ENCODE data around the gene RASSF6. TPM values are rescaled to one million over a fixed set of nuclear protein-coding genes. Genes with fewer than 3 reads are reported as not detected.

The RASSF6 gene
- total RNA-seq, 3 donors from 2014 or later, result 15.1 to 41.1 (median 27.1) TPM

- Histone ChIP-seq H3K9me3 (no peaks in the 10 kb centered on the region), H3K4me1 (ENCODE audit: low read depth) (no peaks in the 10 kb centered on the region), H3K4me3 (no peak overlapping the region), H3K36me3 (ENCODE audit: low read depth) (no peaks in the 10 kb centered on the region)
- TF ChIP-seq CTCF (IDR thresholded peaks at IDR 0.05), result no peak
- ATAC-seq (no peak), DNase-seq (no peak)
- intact Hi-C loops (cut with DNase I, micrococcal nuclease), result no loop called here
Measured at GRCh38 chr4:73523126-73523525, 97.1 kb downstream of the RASSF6 start.

Other genes with a start within 250 kb of the RASSF6 start
- gene ALB, start 216.1 kb downstream of the RASSF6 start, total RNA-seq, result 1 to 10 TPM in 1 of 3 donors, not detected in 2; 8.2 TPM
- not detected for gene AFP, start 184.2 kb downstream of the RASSF6 start, total RNA-seq
- gene AFM, start 138.7 kb downstream of the RASSF6 start, total RNA-seq, result not detected
- gene CXCL8, start 120.1 kb upstream of the RASSF6 start, total RNA-seq, result 10 to 100 TPM in 1 of 3 donors, under 1 TPM in 2; 0.73 to 44.6 (median 0.78) TPM
- gene CXCL6, start 216.2 kb upstream of the RASSF6 start, total RNA-seq, result under 1 TPM in 2 of 3 donors, not detected in 1; 0.19 to 0.22 TPM
- not detected for gene PF4V1, start 232.9 kb upstream of the RASSF6 start, total RNA-seq
- gene CXCL1, start 249.0 kb upstream of the RASSF6 start, total RNA-seq, result 10 to 100 TPM in 1 of 3 donors, 1 to 10 TPM in 2; 3.0 to 21.7 (median 3.2) TPM